Type B pancreatic cell (in vitro differentiated cells): ENCODE results near the gene NAV2. TPM values are rescaled to one million over a fixed set of nuclear protein-coding genes. Genes with fewer than 3 reads are reported as not detected.

Experiments used
- DNase-seq: peaks from one replicate; pipeline ENCODE4 v3.0.0; 2021; ENCODE audit warnings: mixed read lengths; ENCODE audit not compliant: unreplicated experiment; ENCODE audit errors: extremely low spot score
- H3K27ac Mint-ChIP-seq: 2 replicates; pipeline ENCODE4 v1.8.0; 2021; ENCODE audit warnings: mild to moderate bottlenecking, mixed read lengths
- H3K27me3 Mint-ChIP-seq: 2 replicates; pipeline ENCODE4 v1.8.0; 2021; ENCODE audit warnings: mixed read lengths
- H3K36me3 Mint-ChIP-seq: 2 replicates; pipeline ENCODE4 v1.8.0; 2021; ENCODE audit warnings: mixed read lengths
- H3K4me1 Mint-ChIP-seq: one replicate; pipeline ENCODE4 v1.8.0; 2021; ENCODE audit warnings: mixed read lengths; ENCODE audit not compliant: unreplicated experiment
- H3K4me3 Mint-ChIP-seq: 2 replicates; pipeline ENCODE4 v1.8.0; 2021; ENCODE audit warnings: mild to moderate bottlenecking, mixed read lengths
- H3K9me3 Mint-ChIP-seq: 2 replicates; pipeline ENCODE4 v1.8.0; 2021; ENCODE audit warnings: mixed read lengths
- CTCF ChIP-seq: fragments of 200-600 bp; sonication (generic); conservative IDR thresholded peaks from 2 replicates; pipeline ENCODE4 v1.5.0; 2021; ENCODE audit warnings: antibody characterized with exemption, mild to moderate bottlenecking
- total RNA-seq: library from RNA; stranded (reverse); gene quantifications from 2 replicates; pipeline ENCODE4 v1.2.1, GENCODE V29; 2021; ENCODE audit warnings: low replicate concordance

NAV2 gene
- total RNA-seq, 1 donor from 2014 or later, result 54.2 TPM

DNA sequence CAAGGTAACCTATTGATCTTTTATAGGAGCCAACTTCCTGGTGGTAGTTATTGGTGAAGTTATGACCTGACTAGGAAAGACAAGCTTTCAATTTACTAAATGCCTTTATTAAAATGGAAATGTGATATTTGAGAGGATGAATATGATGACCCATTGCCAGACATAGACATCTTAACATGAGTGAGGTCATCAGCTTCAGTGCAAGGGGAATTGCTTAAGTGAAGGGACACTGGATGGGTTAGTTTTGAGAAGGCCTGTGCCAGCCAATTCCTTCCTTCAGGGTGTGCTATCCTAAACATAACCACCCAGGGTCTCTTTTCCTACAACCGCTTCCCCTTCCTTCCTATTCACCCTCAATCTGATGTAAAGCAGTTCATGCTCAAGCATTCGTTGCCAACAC lies 21.5 kb downstream of the NAV2 start:
- Mint-ChIP-seq H3K27ac (no peak overlapping the region), H3K27me3 (peaks cover 4% of the 10 kb centered on the region), H3K4me1 (peaks cover 15% of the 10 kb centered on the region), H3K4me3 (no peak overlapping the region), H3K9me3 (no peaks in the 10 kb centered on the region), H3K36me3 (no peaks in the 10 kb centered on the region)
- TF ChIP-seq CTCF, result no peak
- DNase-seq, result no peak

DNA sequence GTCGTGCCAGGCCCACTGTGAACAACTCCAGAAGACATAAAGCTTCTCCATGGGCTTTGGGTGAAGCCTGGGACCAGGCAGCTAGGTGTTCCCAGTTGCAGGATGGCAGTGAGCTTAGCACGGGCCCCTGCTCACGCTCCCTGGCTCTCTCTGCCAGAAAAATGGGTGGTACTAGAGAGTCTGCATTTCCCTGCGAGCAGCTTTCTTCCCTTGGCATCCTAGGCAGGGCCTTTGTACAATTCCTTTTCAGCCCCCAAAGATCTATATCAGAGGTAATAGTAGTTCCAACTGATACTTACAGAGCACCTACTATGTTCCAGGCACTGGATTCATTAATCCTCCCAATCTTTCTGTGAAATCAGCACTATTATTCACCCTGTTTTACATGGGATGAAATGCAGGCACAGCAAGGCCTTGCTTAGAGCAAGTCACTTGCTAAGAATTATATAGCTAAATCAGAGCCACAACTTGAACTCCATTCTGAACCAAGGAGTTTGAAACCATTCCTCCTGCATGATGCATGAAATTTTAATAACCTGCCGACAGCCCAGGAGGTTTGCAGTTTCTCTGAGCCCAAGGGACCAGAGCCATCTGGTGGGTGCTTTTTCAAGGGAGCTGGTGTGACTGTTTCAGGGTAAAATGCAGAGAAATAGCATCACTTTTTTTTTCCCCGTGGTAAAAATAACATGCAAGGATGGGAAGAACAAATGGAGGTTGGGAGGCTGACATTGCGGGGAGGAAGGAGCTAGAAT lies 22.7 kb downstream of the NAV2 start:
- no peaks in the 10 kb centered on the region for H3K36me3 Mint-ChIP-seq
- no peaks in the 10 kb centered on the region for H3K9me3 Mint-ChIP-seq
- no peak for TF ChIP-seq CTCF
- H3K4me1 Mint-ChIP-seq, result peaks cover 23% of the 10 kb centered on the region
- no peak overlapping the region for H3K4me3 Mint-ChIP-seq
- no peak overlapping the region for H3K27ac Mint-ChIP-seq
- no peak for DNase-seq
- peaks cover 4% of the 10 kb centered on the region for H3K27me3 Mint-ChIP-seq

GRCh38 chr11:19735909-19736498 lies 23.4 kb downstream of the NAV2 start:
- H3K9me3 Mint-ChIP-seq, result no peaks in the 10 kb centered on the region
- peaks cover 4% of the 10 kb centered on the region for H3K27me3 Mint-ChIP-seq
- H3K4me1 Mint-ChIP-seq, result peaks cover 27% of the 10 kb centered on the region
- no peak for TF ChIP-seq CTCF
- no peak for DNase-seq
- H3K36me3 Mint-ChIP-seq, result no peaks in the 10 kb centered on the region
- H3K27ac Mint-ChIP-seq, result no peak overlapping the region
- H3K4me3 Mint-ChIP-seq, result no peak overlapping the region

- peaks cover 4% of the 10 kb centered on the region for H3K27me3 Mint-ChIP-seq
- no peak overlapping the region for H3K27ac Mint-ChIP-seq
- H3K4me3 Mint-ChIP-seq, result no peak overlapping the region
- TF ChIP-seq CTCF, result no peak
- H3K36me3 Mint-ChIP-seq, result no peaks in the 10 kb centered on the region
- H3K9me3 Mint-ChIP-seq, result no peaks in the 10 kb centered on the region
- DNase-seq, result no peak
- H3K4me1 Mint-ChIP-seq, result peaks cover 27% of the 10 kb centered on the region
Observed at GRCh38 chr11:19736831-19737230, 24.2 kb downstream of the NAV2 start.

DNA sequence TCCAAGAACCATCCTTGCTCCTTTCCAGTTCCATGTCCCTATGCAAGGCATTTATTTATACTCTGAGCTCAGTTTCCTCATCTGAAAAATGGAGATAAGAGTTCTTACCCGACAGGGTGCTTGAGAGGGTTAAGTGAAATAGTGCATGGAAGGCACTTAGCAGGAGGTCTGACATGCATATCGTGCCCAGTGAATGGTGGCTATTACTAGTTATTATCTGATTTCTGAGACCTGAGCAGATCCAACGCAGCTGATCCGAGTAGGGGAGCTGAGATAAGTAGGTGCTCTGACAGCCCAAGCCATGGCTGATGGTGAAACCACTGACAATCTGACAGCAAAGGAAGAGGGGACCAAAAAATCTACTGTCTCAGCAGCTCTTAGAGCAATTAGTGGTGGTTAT lies 24.9 kb downstream of the NAV2 start:
- Mint-ChIP-seq H3K27me3 (peaks cover 4% of the 10 kb centered on the region), H3K27ac (no peak overlapping the region), H3K4me1 (peaks cover 27% of the 10 kb centered on the region), H3K36me3 (no peaks in the 10 kb centered on the region), H3K4me3 (no peak overlapping the region), H3K9me3 (no peaks in the 10 kb centered on the region)
- no peak for TF ChIP-seq CTCF
- DNase-seq, result no peak
